Measurements from ENCODE around the gene SLC30A2.

SLC30A2 gene

GRCh38 chr1:25987951-25988350, 58.0 kb downstream of the SLC30A2 start:
- no peak for DNase-seq (ENCODE audit: low read depth)
- H3K4me3 ChIP-seq (ENCODE audit: low read depth, low read length) = no peak overlapping the region
